NT2/D1 (cell line): ENCODE measurements around the gene ZFP36L1.

Source experiments
- SUZ12 ChIP-seq: IDR thresholded peaks from 2 replicates; pipeline ENCODE4 v1.6.1; 2011; ENCODE audit not compliant: insufficient read length, insufficient read depth; ENCODE audit errors: extremely low read depth
- YY1 ChIP-seq: IDR thresholded peaks from 2 replicates; pipeline ENCODE4 v1.6.1; 2011; ENCODE audit not compliant: insufficient read length, insufficient read depth
- ZNF274 ChIP-seq: IDR thresholded peaks from 2 replicates; pipeline ENCODE4 v1.6.1; 2011; ENCODE audit warnings: mild to moderate bottlenecking, low read depth, low read length

- TF ChIP-seq ZNF274 (no peak), YY1 (no peak), SUZ12 (no peak)
Observed at GRCh38 chr14:68797121-68797670, 4.3 kb upstream of the ZFP36L1 start.
